ENCODE measurements around the gene GALNT1. TPM values are rescaled to one million over a fixed set of nuclear protein-coding genes. Genes with fewer than 3 reads are reported as not detected.

The GALNT1 gene
- total and polyA plus RNA-seq, 11 donors, result 9.6 to 69.0 (median 42.7) TPM

DNA sequence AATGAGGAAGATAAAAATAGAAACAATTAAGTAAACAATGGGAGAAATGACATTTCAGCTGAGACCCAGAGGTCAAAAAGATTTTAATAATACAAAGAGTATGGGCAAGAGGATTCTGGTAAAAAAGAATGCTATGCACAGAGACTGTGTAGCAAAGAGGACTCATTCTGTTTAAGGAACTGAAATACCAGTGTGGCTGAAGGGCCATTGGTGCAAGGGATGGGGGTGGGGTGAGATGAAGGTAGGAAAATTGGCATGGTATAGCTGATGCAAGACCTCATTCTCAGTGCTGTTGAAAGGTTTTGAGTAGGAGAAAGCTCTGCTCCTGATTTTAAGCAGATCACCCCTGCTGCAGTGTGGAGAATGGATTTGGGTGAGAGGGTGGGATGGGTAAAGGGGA, 10.8 kb downstream of the GALNT1 start:
- Histone ChIP-seq H3K27ac (no peak overlapping the region), H3K4me3 (no peak overlapping the region), H3K27me3 (no peaks in the 10 kb centered on the region), H3K4me1 (peaks cover 0 to 28% (median 15%) of the 10 kb centered on the region in 12 donors), H3K9me3 (peaks cover 0 to 15% (median 3%) of the 10 kb centered on the region in 12 donors), H3K36me3 (no peaks in the 10 kb centered on the region)
- intact Hi-C loops (cut with DNase I), result loop anchor here in 1 of 10 donors (10.0 kb wide), 1 partner anchor 53 kb away; no protein-coding TSS in a partner anchor
- peak; percentile 16 to 63 (median 45) for ATAC-seq
- no peak for DNase-seq
- TF ChIP-seq POLR2A (IDR thresholded peaks at IDR 0.05), result no peak
- TF ChIP-seq, protein P1, sequence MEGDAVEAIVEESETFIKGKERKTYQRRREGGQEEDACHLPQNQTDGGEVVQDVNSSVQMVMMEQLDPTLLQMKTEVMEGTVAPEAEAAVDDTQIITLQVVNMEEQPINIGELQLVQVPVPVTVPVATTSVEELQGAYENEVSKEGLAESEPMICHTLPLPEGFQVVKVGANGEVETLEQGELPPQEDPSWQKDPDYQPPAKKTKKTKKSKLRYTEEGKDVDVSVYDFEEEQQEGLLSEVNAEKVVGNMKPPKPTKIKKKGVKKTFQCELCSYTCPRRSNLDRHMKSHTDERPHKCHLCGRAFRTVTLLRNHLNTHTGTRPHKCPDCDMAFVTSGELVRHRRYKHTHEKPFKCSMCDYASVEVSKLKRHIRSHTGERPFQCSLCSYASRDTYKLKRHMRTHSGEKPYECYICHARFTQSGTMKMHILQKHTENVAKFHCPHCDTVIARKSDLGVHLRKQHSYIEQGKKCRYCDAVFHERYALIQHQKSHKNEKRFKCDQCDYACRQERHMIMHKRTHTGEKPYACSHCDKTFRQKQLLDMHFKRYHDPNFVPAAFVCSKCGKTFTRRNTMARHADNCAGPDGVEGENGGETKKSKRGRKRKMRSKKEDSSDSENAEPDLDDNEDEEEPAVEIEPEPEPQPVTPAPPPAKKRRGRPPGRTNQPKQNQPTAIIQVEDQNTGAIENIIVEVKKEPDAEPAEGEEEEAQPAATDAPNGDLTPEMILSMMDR (IDR thresholded peaks at IDR 0.05), result no peak

DNA sequence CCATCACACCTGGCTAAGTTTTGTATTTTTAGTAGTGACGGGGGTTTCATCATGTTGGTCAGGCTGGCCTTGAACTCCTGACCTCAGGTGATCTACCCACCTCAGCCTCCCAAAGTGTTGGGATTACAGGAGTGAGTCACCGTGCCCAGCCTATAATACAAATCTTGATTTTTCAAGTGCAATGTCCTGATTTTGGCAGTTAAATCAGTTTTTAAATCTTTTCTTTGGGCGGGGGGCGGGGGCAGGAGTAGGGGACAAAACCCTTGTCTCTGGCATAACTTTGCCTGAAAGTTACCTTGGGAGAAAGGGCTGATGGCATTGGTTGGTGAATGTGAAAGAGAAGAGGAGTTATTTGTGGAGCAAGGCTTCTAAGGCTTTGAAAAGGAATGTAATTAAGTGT, 12.3 kb downstream of the GALNT1 start:
- Histone ChIP-seq H3K4me3 (no peak overlapping the region), H3K36me3 (no peaks in the 10 kb centered on the region), H3K27me3 (no peaks in the 10 kb centered on the region), H3K4me1 (peaks cover 0 to 28% (median 15%) of the 10 kb centered on the region in 12 donors), H3K27ac (no peak overlapping the region), H3K9me3 (peaks cover 0 to 8% (median 0%) of the 10 kb centered on the region in 12 donors)
- WGBS, 4 donors, result 94 to 98% (median 97%) methylated on average over 4 of the region's 4 CpGs
- no peak for TF ChIP-seq POLR2A (IDR thresholded peaks at IDR 0.05)
- TF ChIP-seq, protein P1 (IDR thresholded peaks at IDR 0.05), result no peak
- DNase-seq (no peak), ATAC-seq (no peak)
- intact Hi-C loops (cut with DNase I), result loop anchor here in 1 of 10 donors (10.0 kb wide), 1 partner anchor 51 kb away; no protein-coding TSS in a partner anchor

DNA sequence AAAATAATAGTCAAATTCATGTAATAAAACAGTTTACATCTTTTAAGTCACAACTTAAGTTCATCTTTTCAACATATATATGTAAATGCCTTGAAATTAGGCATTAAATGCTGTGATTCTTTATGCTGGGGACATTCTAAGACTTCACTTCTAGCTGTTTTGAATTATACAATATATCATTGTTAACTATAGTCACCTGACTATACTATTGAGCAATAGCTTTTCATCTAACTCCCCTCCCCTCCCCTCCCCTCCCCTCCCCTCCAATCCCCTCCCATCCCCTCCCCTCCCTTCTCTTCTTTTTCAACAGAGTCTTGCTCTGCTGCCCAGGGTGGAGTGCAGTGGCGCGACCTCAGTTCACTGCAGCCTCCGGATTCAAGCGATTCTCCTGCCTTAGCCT, 16.2 kb downstream of the GALNT1 start:
- ATAC-seq, result no peak
- Histone ChIP-seq H3K4me1 (peaks cover 0 to 8% (median 4%) of the 10 kb centered on the region in 12 donors), H3K27me3 (no peaks in the 10 kb centered on the region), H3K27ac (no peak overlapping the region), H3K9me3 (peaks cover 0 to 39% (median 19%) of the 10 kb centered on the region in 12 donors), H3K4me3 (no peak overlapping the region), H3K36me3 (no peaks in the 10 kb centered on the region)
- no peak for TF ChIP-seq POLR2A (IDR thresholded peaks at IDR 0.05)
- TF ChIP-seq, protein P1 (IDR thresholded peaks at IDR 0.05), result no peak
- DNase-seq, result no peak
- WGBS, 4 donors, result 96 to 100% (median 98%) methylated on average over 4 of the region's 4 CpGs
- intact Hi-C loops (cut with DNase I), result loop anchor here in 1 of 10 donors (10.0 kb wide), 1 partner anchor 47 kb away; no protein-coding TSS in a partner anchor

DNA sequence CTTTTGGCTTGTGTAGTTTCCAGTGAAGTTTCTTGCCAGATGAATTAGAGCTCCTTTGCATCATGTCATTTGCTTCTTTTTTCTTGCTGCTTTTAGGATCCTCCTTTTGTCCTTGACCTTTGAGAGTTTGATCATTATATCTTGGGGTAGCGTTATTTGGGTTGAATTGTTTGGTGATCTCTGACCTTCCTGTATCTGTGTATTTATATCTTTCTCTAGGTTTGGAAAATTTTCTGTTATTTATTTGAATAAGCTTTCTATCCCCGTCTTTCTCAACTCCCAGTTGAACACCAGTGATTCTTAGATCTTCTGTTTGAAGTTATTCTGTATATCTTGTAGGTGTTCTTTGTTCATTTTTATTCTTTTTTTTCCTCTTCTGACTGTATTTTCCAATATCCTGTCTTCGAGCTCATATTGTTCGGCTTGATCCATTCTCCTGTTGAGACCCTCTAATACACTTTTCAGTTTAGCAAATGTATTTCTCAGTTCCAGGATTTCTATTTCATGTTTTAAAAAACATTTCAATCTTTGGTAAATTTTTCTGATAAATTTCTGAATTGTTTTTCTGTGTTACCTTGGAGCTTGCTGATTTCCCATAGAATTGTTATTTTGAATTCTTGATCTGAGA, 20.8 kb downstream of the GALNT1 start:
- DNase-seq, result no peak
- H3K36me3 ChIP-seq, result no peaks in the 10 kb centered on the region
- ATAC-seq, result no peak
- TF ChIP-seq, protein P1 (IDR thresholded peaks at IDR 0.05), result no peak
- no peak for TF ChIP-seq POLR2A (IDR thresholded peaks at IDR 0.05)
- no peak overlapping the region for H3K27ac ChIP-seq
- no peak overlapping the region for H3K4me3 ChIP-seq
- H3K4me1 ChIP-seq, result peaks cover 0 to 7% (median 0%) of the 10 kb centered on the region in 12 donors
- WGBS, 4 donors, result 84 to 98% (median 91%) methylated on average over 4 of the region's 4 CpGs
- intact Hi-C loops (cut with DNase I), result no loop called here
- H3K9me3 ChIP-seq, result peaks cover 0 to 55% (median 27%) of the 10 kb centered on the region in 12 donors
- no peaks in the 10 kb centered on the region for H3K27me3 ChIP-seq
